HCT116 (cell line): Measurements from ENCODE around the gene ANGPTL1. TPM values are rescaled to one million over a fixed set of nuclear protein-coding genes. Genes with fewer than 3 reads are reported as not detected.

Experiments used
- ATAC-seq: fragments of 200-7000 bp; cut with Tn5 transposase; 2 replicates; pipeline ENCODE4 v1.9.1; 2020; ENCODE audit warnings: mild to moderate bottlenecking, moderate library complexity
- BruUV-seq: library from RNA; stranded (reverse); fragments of 400-500 nt; replicated peaks from 2 replicates; lab custom pipeline; 2021; lab: Mats Ljungman, UMichigan
- CTCF ChIA-PET: fragments of 300-600 bp; sonication (Branson Sonifier 250); formaldehyde crosslinking; loops from one replicate; lab custom pipeline; 2021; ENCODE audit warnings: antibody characterized with exemption; lab: Charles Lee
- POLR2A ChIA-PET: fragments of 300-600, 350-600 bp; sonication (Branson Sonifier 250); formaldehyde crosslinking; loops from one replicate; lab custom pipeline; 2021; ENCODE audit warnings: antibody characterized with exemption; lab: Charles Lee
- RAD21 ChIA-PET, 2 experiments: fragments of 300-600 bp; sonication (Branson Sonifier 250); formaldehyde crosslinking; loops; one replicate each; lab custom pipeline; 2023; ENCODE audit warnings: low total read pairs in 2 of 2; ENCODE audit not compliant: uncharacterized antibody in 2 of 2, unreplicated experiment in 2 of 2, low non-redundant PET in 1 of 2; lab: Charles Lee
- DNase-seq: peaks from one replicate; pipeline ENCODE4 v3.0.0-alpha.2; 2010; ENCODE audit warnings: low read depth, low spot score
- H2AFZ ChIP-seq: fragments of 200-600 bp; shearing (Covaris generic), sonication (generic); 2 replicates; pipeline ENCODE4 v1.6.1; 2017; ENCODE audit warnings: low read depth, mixed run types, mixed read lengths, antibody characterized with exemption, low read length; ENCODE audit not compliant: poor library complexity, severe bottlenecking
- H3K27ac ChIP-seq: 2 replicates; pipeline ENCODE4 v1.5.1; 2012; ENCODE audit warnings: low read depth, low read length
- H3K27me3 ChIP-seq: fragments of 200-600 bp; sonication (generic); 2 replicates; pipeline ENCODE4 v1.6.1; 2016; ENCODE audit warnings: mixed run types, low read length, mixed read lengths; ENCODE audit not compliant: insufficient read depth
- H3K36me3 ChIP-seq, 2 experiments: fragments of 200-500 bp in 1 of 2; fragments of 200-600 bp in 1 of 2; sonication (Bioruptor generic) in 1 of 2; sonication (generic) in 1 of 2; 2 replicates each; pipeline versions ENCODE4 v1.5.1 to v1.6.1; 2014 to 2016; ENCODE audit warnings: low read length in 2 of 2, inconsistent platforms in 1 of 2, mixed read lengths in 1 of 2, mixed run types in 1 of 2; ENCODE audit not compliant: insufficient read depth in 2 of 2, control insufficient read depth in 1 of 2
- H3K4me1 ChIP-seq, 2 experiments: fragments of 200-600 bp in 1 of 2; sonication (generic) in 1 of 2; 2 replicates each; pipeline versions ENCODE4 v1.5.1 to v1.6.1; 2012 to 2017; ENCODE audit warnings: low read length in 2 of 2, inconsistent platforms in 1 of 2, mild to moderate bottlenecking in 1 of 2, mixed read lengths in 1 of 2, mixed run types in 1 of 2, moderate library complexity in 1 of 2; ENCODE audit not compliant: insufficient read depth in 2 of 2, control insufficient read depth in 1 of 2
- H3K4me2 ChIP-seq: fragments of 200-600 bp; sonication (generic); 2 replicates; pipeline ENCODE4 v1.6.1; 2017; ENCODE audit warnings: mixed run types, low read length, mixed read lengths
- H3K4me3 ChIP-seq, 2 experiments: fragments of 200-600 bp in 1 of 2; sonication (generic) in 1 of 2; replicated peaks in 1 of 2; 2 replicates each; pipeline ENCODE4 v1.5.1; 2011 to 2016; ENCODE audit warnings: low read length in 2 of 2, control low read depth in 1 of 2, low read depth in 1 of 2, mild to moderate bottlenecking in 1 of 2, mixed read lengths in 1 of 2, mixed run types in 1 of 2
- H3K79me2 ChIP-seq: fragments of 200-600 bp; sonication (generic); 2 replicates; pipeline ENCODE4 v1.6.1; 2017; ENCODE audit warnings: mild to moderate bottlenecking, mixed run types, low read length, moderate library complexity, mixed read lengths; ENCODE audit not compliant: insufficient read depth
- H3K9ac ChIP-seq: fragments of 200-600 bp; sonication (generic); 2 replicates; pipeline ENCODE4 v1.6.1; 2016; ENCODE audit warnings: low read length, mixed read lengths
- H3K9me2 ChIP-seq: fragments of 200-600 bp; sonication (generic), shearing (Covaris generic); 2 replicates; pipeline ENCODE4 v1.6.1; 2017; ENCODE audit warnings: mixed run types, mild to moderate bottlenecking, moderate library complexity; ENCODE audit not compliant: insufficient read depth
- H3K9me3 ChIP-seq, 2 experiments: fragments of 200-500 bp in 1 of 2; fragments of 200-600 bp in 1 of 2; sonication (Bioruptor generic) in 1 of 2; sonication (generic) in 1 of 2; 2 replicates each; pipeline ENCODE4 v1.6.1; 2014 to 2017; ENCODE audit warnings: low read length in 2 of 2, mixed read lengths in 2 of 2, inconsistent platforms in 1 of 2, low read depth in 1 of 2, mild to moderate bottlenecking in 1 of 2, mixed run types in 1 of 2, moderate library complexity in 1 of 2; ENCODE audit not compliant: control insufficient read depth in 1 of 2, insufficient read depth in 1 of 2
- H4K20me1 ChIP-seq: fragments of 200-600 bp; sonication (generic), shearing (Covaris generic); 2 replicates; pipeline ENCODE4 v1.6.1; 2017; ENCODE audit warnings: mixed run types, mild to moderate bottlenecking, moderate library complexity; ENCODE audit not compliant: insufficient read depth
- CBX3 ChIP-seq: IDR thresholded peaks from 2 replicates; pipeline ENCODE4 v1.6.1; 2012; ENCODE audit warnings: low read depth
- CTCF ChIP-seq, 3 experiments: fragments of 200-600 bp in 1 of 3; sonication (generic) in 1 of 3; IDR thresholded peaks in 2 of 3; conservative IDR thresholded peaks in 1 of 3; 2 replicates each; pipeline ENCODE4 v1.5.1; 2012 to 2017; ENCODE audit warnings: low read depth in 2 of 3, low read length in 2 of 3, antibody characterized with exemption in 1 of 3, borderline replicate concordance in 1 of 3, control low read depth in 1 of 3, mild to moderate bottlenecking in 1 of 3, mixed read lengths in 1 of 3, mixed run types in 1 of 3, moderate library complexity in 1 of 3; ENCODE audit not compliant: insufficient read depth in 1 of 3
- EGR1 ChIP-seq: IDR thresholded peaks from 2 replicates; pipeline ENCODE4 v1.6.1; 2012; ENCODE audit warnings: low read depth
- EZH2 ChIP-seq: fragments of 200-600 bp; sonication (generic); IDR thresholded peaks from 2 replicates; pipeline ENCODE4 v1.6.1; 2017; ENCODE audit warnings: antibody characterized with exemption, mixed run types
- EZH2phosphoT487 ChIP-seq: fragments of 200-600 bp; IDR thresholded peaks from 2 replicates; pipeline ENCODE4 v1.6.1; 2018; ENCODE audit warnings: antibody characterized with exemption, borderline replicate concordance
- FOSL1 ChIP-seq: IDR thresholded peaks from 2 replicates; pipeline ENCODE4 v1.6.1; 2012; ENCODE audit warnings: low read depth
- JUND ChIP-seq: IDR thresholded peaks from 2 replicates; pipeline ENCODE4 v1.6.1; 2012
- MAX ChIP-seq: IDR thresholded peaks from 2 replicates; pipeline ENCODE4 v1.6.1; 2012
- POLR2A ChIP-seq: IDR thresholded peaks from 2 replicates; pipeline ENCODE4 v1.7.0; 2011; ENCODE audit warnings: borderline replicate concordance; ENCODE audit not compliant: insufficient read depth, insufficient read length; ENCODE audit errors: extremely low read depth
- RAD21 ChIP-seq: IDR thresholded peaks from 2 replicates; pipeline ENCODE4 v1.6.1; 2012; ENCODE audit warnings: low read depth, mild to moderate bottlenecking
- YY1 ChIP-seq: IDR thresholded peaks from 2 replicates; pipeline ENCODE4 v1.6.1; 2011; ENCODE audit warnings: low read length, low read depth, moderate library complexity, mild to moderate bottlenecking; ENCODE audit not compliant: insufficient replicate concordance; ENCODE audit errors: extremely low read depth
- ZBTB33 ChIP-seq: IDR thresholded peaks from 2 replicates; pipeline ENCODE4 v1.6.1; 2011; ENCODE audit warnings: mild to moderate bottlenecking, low read length, moderate library complexity; ENCODE audit not compliant: insufficient replicate concordance; ENCODE audit errors: extremely low read depth
- ZFX ChIP-seq: fragments of 450-650 bp; IDR thresholded peaks from 2 replicates; pipeline ENCODE4 v1.6.1; 2017
- ZNF274 ChIP-seq: fragments of 200-500 bp; sonication (Bioruptor generic); IDR thresholded peaks from 2 replicates; pipeline ENCODE4 v1.6.1; 2014; ENCODE audit warnings: mild to moderate bottlenecking, low read depth, low read length, inconsistent platforms
- intact Hi-C: fragments of 100-400 bp; cut with micrococcal nuclease; formaldehyde crosslinking; loops from 2 replicates; pipeline ENCODE4 v1.10.0; 2022
- total RNA-seq: library from RNA; stranded (reverse); gene quantifications from one replicate; pipeline ENCODE4 v1.2.1, GENCODE V29; 2021; ENCODE audit not compliant: unreplicated experiment

Gene ANGPTL1
- total RNA-seq, 1 experiment from 2014 or later: 0.34 TPM

- Histone ChIP-seq H4K20me1 (no peaks in the 10 kb centered on the region), H3K36me3 (no peaks in the 10 kb centered on the region), H3K4me1 (peaks cover 6 to 12% of the 10 kb centered on the region in 2 experiments; a peak in 2 of 4 replicates), H3K27ac (no peak overlapping the region; the same call in 1 of the 2 replicates), H3K9me3 (no peaks in the 10 kb centered on the region), H3K79me2 (no peaks in the 10 kb centered on the region), H3K9ac (no peak overlapping the region), H2AFZ (no peak overlapping the region), H3K4me2 (peak overlapping the region; percentile 22), H3K27me3 (no peaks in the 10 kb centered on the region), H3K4me3 (no peak overlapping the region), H3K9me2 (no peaks in the 10 kb centered on the region)
- intact Hi-C loops: no loop called here
- no TSS peak for BruUV-seq
- peak; percentile 59; the same call in 1 of the 2 replicates for ATAC-seq
- no peak for TF ChIP-seq MAX
- TF ChIP-seq EGR1: no peak
- no peak for TF ChIP-seq YY1
- TF ChIP-seq EZH2phosphoT487: no peak
- no peak for TF ChIP-seq POLR2A
- TF ChIP-seq RAD21: no peak
- no peak for TF ChIP-seq EZH2
- peak; percentile 52 for TF ChIP-seq FOSL1
- no peak for TF ChIP-seq CTCF (IDR thresholded peaks at IDR 0.05 in 2 of 3, conservative IDR thresholded peaks at IDR 0.05 in 1 of 3; ENCODE audit: borderline replicate concordance in 1 of 3, insufficient read depth in 1 of 3, low read depth in 2 of 3, low read length in 2 of 3)
- peak; percentile 20; the same call in 1 of the 2 replicates for TF ChIP-seq CBX3
- TF ChIP-seq JUND: peak; percentile 28; the same call in 1 of the 2 replicates
- TF ChIP-seq ZFX: no peak
- TF ChIP-seq ZBTB33: no peak
- TF ChIP-seq ZNF274: no peak
- ChIA-PET POLR2A (no interaction called here), RAD21 (no interaction called here), CTCF (no interaction called here)
- DNase-seq: peak; percentile 22
Measured at GRCh38 chr1:178847396-178847849, 23.5 kb downstream of the ANGPTL1 start.
